GM18951 (cell line): ENCODE data around the gene LRRC75A.

Experiments
- POLR2A ChIP-seq: IDR thresholded peaks from 4 replicates; pipeline ENCODE4 v1.6.1; 2011; ENCODE audit warnings: mild to moderate bottlenecking; ENCODE audit not compliant: insufficient read length, insufficient read depth; ENCODE audit errors: extremely low read depth
- in situ Hi-C: fragments of 300-500 bp; cut with MboI; formaldehyde crosslinking; loops from one replicate; pipeline ENCODE4 v1.12.0; 2022; ENCODE audit warnings: low sequenced_read_pairs, mixed read lengths, inconsistent platforms; ENCODE audit not compliant: unreplicated experiment

The LRRC75A gene

DNA sequence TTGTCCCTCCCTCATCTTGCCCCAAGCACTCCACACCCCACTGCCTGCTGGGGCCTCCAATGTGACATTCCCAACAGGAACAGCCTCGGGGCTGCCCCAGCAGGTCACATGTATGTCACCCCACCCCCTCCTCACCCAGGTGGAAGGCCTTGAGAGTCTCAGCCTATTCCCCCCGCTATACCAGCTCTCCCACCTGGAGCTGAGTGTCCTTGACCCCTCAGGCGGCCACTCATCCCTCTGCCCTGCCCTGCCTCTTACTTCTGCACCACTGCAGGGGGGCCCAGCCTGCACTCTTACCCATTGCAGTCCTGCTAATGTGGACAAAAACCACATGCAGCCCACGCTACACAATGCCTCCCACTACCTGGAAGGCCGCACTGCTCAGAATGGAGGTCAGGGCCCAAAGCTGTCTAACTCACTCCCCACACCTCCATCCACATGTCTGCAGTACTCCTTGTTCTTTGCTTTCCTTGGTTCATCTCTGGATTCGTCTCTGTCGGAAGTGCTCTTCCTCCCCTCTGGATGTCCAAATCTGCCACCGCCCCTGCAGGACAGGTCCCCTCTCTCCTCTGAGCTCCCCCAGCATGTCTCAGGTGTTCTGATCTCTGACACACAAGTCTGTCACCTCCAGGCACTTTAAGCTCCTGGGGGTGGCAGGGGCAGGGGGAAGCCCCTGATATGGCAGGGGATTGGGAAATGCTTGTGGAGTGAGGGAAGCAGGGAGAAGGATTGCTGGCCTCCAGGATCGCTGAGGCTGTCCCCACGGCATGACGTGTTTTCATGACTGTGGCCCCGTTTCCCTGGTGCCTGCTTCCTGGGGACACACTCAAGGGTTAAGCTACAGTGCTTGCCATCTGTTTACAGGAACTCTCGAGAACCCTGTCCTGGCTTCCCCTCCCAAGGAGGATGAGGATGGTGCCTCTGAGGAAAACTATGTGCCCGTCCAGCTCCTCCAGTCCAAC, 55.8 kb downstream of the LRRC75A start:
- TF ChIP-seq POLR2A = no peak
- in situ Hi-C loops = loop anchor here (10.0 kb wide), 1 partner anchor 51 kb away; the partner anchor contains the start of gene UBB

DNA sequence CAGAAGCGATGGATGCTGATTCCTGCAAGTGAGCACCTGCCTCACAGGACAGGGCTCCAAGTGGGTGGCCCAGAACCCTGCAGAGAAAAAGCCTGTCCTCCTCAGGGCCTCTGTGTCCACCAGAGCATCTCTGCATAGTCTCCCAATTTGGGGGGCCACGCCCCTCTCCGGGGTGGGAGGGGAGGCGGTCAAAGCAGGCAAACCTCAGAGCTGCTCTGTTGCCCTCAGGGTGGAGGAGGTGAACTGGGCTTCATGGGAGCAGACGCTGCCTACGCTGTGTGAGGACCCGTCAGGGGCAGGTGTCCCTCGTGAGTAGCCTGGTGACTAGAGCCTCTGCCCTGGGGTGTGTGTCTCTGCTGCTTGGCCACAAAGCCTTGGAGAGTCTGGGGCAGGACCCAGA, 57.3 kb downstream of the LRRC75A start:
- TF ChIP-seq POLR2A = no peak
- in situ Hi-C loops = loop anchor here (10.0 kb wide), 1 partner anchor 50 kb away; the partner anchor contains the start of gene UBB

GRCh38 chr17:16433514-16433913, 58.5 kb downstream of the LRRC75A start:
- no peak for TF ChIP-seq POLR2A
- in situ Hi-C loops = loop anchor here (10.0 kb wide), 1 partner anchor 49 kb away; the partner anchor contains the start of gene UBB

DNA sequence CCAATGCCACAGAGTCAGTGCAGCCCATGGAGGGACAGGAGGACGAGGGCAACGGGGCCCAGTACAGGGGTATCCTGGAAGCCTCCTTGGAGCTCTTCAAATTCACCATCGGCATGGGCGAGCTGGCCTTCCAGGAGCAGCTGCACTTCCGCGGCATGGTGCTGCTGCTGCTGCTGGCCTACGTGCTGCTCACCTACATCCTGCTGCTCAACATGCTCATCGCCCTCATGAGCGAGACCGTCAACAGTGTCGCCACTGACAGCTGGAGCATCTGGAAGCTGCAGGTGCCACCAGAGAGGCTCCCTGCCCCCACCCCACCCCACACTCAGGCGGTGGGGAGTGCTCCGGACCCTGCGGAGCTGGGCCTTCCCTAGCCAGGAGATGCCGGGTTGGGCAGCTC, 60.0 kb downstream of the LRRC75A start:
- no peak for TF ChIP-seq POLR2A
- in situ Hi-C loops = loop anchor here (10.0 kb wide), 1 partner anchor 47 kb away; the partner anchor contains the start of gene UBB

- no peak for TF ChIP-seq POLR2A
- in situ Hi-C loops = loop anchor here (10.0 kb wide), 1 partner anchor 46 kb away; the partner anchor contains the start of gene UBB
These were observed 61.3 kb downstream of the LRRC75A start for GRCh38 chr17:16430650-16431049.

GRCh38 chr17:16429083-16429482, 62.9 kb downstream of the LRRC75A start:
- in situ Hi-C loops = no loop called here
- no peak for TF ChIP-seq POLR2A

DNA sequence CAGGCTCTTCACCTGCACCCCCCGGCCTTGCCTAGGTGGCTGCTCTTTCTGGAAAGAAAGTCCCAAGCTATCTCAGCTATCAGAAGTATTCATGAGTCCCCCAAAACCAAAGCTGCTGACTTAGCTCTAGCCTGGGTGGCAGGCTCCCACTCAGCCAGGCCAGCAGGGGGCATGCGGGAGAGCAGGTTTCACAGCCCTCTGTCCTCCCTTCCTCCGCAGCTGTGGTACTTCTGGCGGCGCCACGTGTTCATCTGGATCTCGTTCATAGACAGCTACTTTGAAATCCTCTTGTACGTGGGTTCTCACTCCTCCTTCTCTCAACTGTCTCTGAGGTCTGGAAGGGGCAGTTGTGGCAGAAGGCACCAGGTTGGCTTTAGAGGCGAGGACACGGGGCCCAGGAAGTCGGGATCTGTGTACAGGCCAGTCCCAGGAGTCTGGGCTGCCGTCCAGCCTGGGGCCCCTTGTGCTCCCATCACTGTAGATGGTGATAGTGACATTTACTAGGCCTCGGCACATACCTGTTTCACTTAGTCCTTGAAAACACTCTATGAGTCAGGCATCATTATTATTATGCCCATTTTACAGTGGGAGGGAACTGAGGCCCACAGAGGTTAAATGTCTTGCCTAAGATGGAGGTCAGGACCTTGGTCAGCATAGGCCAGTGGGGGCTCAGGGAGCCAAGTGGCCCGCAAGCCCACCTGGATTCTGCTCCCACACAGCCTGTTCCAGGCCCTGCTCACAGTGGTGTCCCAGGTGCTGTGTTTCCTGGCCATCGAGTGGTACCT, 63.7 kb downstream of the LRRC75A start:
- no peak for TF ChIP-seq POLR2A
- in situ Hi-C loops = no loop called here

- in situ Hi-C loops = no loop called here
- TF ChIP-seq POLR2A = no peak
These were observed 65.0 kb downstream of the LRRC75A start for GRCh38 chr17:16427020-16427419.

DNA sequence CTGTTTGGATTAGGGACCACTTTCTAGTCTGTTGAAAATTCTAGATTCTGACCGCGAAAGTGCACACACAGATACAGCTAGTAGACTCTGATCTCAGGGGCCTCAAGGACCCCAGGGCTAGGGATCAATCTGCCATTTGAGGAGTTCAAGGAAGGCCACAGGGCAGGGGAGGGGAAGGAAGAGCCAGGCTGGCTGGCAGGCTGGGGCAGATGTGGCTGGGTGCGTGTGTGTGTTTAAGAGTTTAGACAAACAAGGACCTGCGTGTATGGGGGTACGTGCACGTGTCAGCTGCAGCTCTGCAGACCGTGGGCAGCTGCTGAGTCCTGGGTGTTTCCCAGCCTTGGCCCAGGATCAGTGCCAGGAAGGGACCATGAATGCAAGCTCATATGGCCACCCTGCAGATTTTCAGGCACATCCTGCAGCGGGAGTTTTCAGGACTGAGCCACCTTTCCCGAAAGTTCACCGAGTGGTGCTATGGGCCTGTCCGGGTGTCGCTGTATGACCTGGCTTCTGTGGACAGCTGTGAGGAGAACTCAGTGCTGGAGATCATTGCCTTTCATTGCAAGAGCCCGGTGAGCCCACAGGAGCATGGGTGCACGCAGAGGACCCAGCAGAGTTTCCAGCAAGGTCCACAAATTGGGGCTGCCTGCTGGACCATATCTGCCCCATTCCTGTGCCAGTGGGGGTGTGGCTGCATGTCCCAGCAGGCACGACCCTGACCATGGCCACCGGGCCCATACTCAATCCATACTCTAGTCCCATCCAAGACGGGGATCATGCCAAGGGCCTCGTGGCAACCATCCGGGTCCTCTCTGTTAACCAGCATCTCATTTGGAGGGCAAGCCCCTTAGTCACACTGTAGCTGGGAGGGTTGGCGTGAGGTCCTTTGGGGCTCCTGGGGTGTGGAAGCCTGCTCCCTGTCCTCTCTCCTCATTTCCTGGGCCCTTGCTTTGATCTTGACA, 66.0 kb downstream of the LRRC75A start:
- in situ Hi-C loops = no loop called here
- TF ChIP-seq POLR2A = no peak

DNA sequence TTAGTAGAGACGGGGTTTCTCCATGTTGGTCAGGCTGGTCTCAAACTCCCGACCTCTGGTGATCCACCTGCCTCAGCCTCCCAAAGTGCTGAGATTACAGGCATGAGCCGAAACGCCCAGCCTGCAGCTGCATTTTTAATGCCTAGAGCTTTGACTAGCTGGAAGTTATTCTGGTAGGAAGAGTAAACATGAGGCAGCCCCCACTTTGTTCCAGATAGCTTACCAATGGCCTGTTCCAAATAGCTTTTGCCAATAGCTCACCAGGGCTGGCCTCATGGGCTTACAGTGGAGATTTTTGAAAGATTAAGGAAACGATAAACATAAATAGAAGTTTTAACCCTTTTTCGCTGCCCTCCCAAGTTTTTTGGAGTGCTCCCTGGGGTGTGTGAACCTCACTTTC, 66.8 kb downstream of the LRRC75A start:
- TF ChIP-seq POLR2A = no peak
- in situ Hi-C loops = no loop called here

DNA sequence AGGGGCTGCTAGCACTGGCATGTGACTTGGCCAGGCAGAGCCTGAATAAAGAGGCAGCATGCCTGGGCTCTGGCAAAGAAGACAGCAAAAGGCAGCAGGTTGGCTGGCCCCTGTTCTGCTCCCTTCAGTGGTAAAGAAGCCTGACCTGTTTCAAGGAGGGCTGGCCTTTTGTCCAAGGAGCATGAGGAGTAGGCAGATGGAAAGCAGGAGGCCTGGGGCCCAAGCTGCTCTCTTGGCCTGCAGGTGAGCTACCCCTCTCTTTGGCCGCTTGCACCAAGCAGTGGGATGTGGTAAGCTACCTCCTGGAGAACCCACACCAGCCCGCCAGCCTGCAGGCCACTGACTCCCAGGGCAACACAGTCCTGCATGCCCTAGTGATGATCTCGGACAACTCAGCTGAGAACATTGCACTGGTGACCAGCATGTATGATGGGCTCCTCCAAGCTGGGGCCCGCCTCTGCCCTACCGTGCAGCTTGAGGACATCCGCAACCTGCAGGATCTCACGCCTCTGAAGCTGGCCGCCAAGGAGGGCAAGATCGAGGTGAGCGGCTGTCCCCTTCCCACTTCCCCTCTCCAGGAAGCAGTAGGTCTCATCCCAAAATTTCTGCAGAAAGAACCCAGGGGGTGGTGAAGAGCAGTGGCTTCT, 68.6 kb downstream of the LRRC75A start:
- TF ChIP-seq POLR2A = no peak
- in situ Hi-C loops = no loop called here

DNA sequence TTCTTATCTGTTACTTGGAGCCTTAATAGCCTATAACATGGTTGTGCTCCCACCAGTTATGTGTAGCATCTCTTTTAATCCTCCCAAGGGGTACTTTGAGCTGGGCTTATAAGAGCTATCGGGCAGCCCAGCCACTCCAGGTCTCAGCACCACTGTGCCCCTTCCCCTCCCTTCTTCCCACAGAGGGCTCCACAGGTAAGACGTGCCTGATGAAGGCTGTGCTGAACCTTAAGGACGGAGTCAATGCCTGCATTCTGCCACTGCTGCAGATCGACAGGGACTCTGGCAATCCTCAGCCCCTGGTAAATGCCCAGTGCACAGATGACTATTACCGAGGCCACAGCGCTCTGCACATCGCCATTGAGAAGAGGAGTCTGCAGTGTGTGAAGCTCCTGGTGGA, 69.6 kb downstream of the LRRC75A start:
- in situ Hi-C loops = no loop called here
- no peak for TF ChIP-seq POLR2A
